HCT116 (cell line): Measurements from ENCODE around the gene ASIC3. TPM values are rescaled to one million over a fixed set of nuclear protein-coding genes. Genes with fewer than 3 reads are reported as not detected.
A peak's percentile ranks its signal among the peaks of the same experiment; 100 is the strongest.

Experiments used
- ATAC-seq: fragments of 200-7000 bp; cut with Tn5 transposase; 2 replicates; pipeline ENCODE4 v1.9.1; 2020; ENCODE audit warnings: mild to moderate bottlenecking, moderate library complexity
- BruUV-seq: library from RNA; stranded (reverse); fragments of 400-500 nt; replicated peaks from 2 replicates; lab custom pipeline; 2021; lab: Mats Ljungman, UMichigan
- CTCF ChIA-PET: fragments of 300-600 bp; sonication (Branson Sonifier 250); formaldehyde crosslinking; loops from one replicate; lab custom pipeline; 2021; ENCODE audit warnings: antibody characterized with exemption; lab: Charles Lee
- POLR2A ChIA-PET: fragments of 300-600, 350-600 bp; sonication (Branson Sonifier 250); formaldehyde crosslinking; loops from one replicate; lab custom pipeline; 2021; ENCODE audit warnings: antibody characterized with exemption; lab: Charles Lee
- RAD21 ChIA-PET, 2 experiments: fragments of 300-600 bp; sonication (Branson Sonifier 250); formaldehyde crosslinking; loops; one replicate each; lab custom pipeline; 2023; ENCODE audit warnings: low total read pairs in 2 of 2; ENCODE audit not compliant: uncharacterized antibody in 2 of 2, unreplicated experiment in 2 of 2, low non-redundant PET in 1 of 2; lab: Charles Lee
- DNase-seq: peaks from one replicate; pipeline ENCODE4 v3.0.0-alpha.2; 2010; ENCODE audit warnings: low read depth, low spot score
- H2AFZ ChIP-seq: fragments of 200-600 bp; shearing (Covaris generic), sonication (generic); 2 replicates; pipeline ENCODE4 v1.6.1; 2017; ENCODE audit warnings: low read depth, mixed run types, mixed read lengths, antibody characterized with exemption, low read length; ENCODE audit not compliant: poor library complexity, severe bottlenecking
- H3K27ac ChIP-seq: 2 replicates; pipeline ENCODE4 v1.5.1; 2012; ENCODE audit warnings: low read depth, low read length
- H3K27me3 ChIP-seq: fragments of 200-600 bp; sonication (generic); 2 replicates; pipeline ENCODE4 v1.6.1; 2016; ENCODE audit warnings: mixed run types, low read length, mixed read lengths; ENCODE audit not compliant: insufficient read depth
- H3K36me3 ChIP-seq, 2 experiments: fragments of 200-500 bp in 1 of 2; fragments of 200-600 bp in 1 of 2; sonication (Bioruptor generic) in 1 of 2; sonication (generic) in 1 of 2; 2 replicates each; pipeline versions ENCODE4 v1.5.1 to v1.6.1; 2014 to 2016; ENCODE audit warnings: low read length in 2 of 2, inconsistent platforms in 1 of 2, mixed read lengths in 1 of 2, mixed run types in 1 of 2; ENCODE audit not compliant: insufficient read depth in 2 of 2, control insufficient read depth in 1 of 2
- H3K4me1 ChIP-seq, 2 experiments: fragments of 200-600 bp in 1 of 2; sonication (generic) in 1 of 2; 2 replicates each; pipeline versions ENCODE4 v1.5.1 to v1.6.1; 2012 to 2017; ENCODE audit warnings: low read length in 2 of 2, inconsistent platforms in 1 of 2, mild to moderate bottlenecking in 1 of 2, mixed read lengths in 1 of 2, mixed run types in 1 of 2, moderate library complexity in 1 of 2; ENCODE audit not compliant: insufficient read depth in 2 of 2, control insufficient read depth in 1 of 2
- H3K4me2 ChIP-seq: fragments of 200-600 bp; sonication (generic); 2 replicates; pipeline ENCODE4 v1.6.1; 2017; ENCODE audit warnings: mixed run types, low read length, mixed read lengths
- H3K4me3 ChIP-seq, 2 experiments: fragments of 200-600 bp in 1 of 2; sonication (generic) in 1 of 2; replicated peaks in 1 of 2; 2 replicates each; pipeline ENCODE4 v1.5.1; 2011 to 2016; ENCODE audit warnings: low read length in 2 of 2, control low read depth in 1 of 2, low read depth in 1 of 2, mild to moderate bottlenecking in 1 of 2, mixed read lengths in 1 of 2, mixed run types in 1 of 2
- H3K79me2 ChIP-seq: fragments of 200-600 bp; sonication (generic); 2 replicates; pipeline ENCODE4 v1.6.1; 2017; ENCODE audit warnings: mild to moderate bottlenecking, mixed run types, low read length, moderate library complexity, mixed read lengths; ENCODE audit not compliant: insufficient read depth
- H3K9ac ChIP-seq: fragments of 200-600 bp; sonication (generic); 2 replicates; pipeline ENCODE4 v1.6.1; 2016; ENCODE audit warnings: low read length, mixed read lengths
- H3K9me2 ChIP-seq: fragments of 200-600 bp; sonication (generic), shearing (Covaris generic); 2 replicates; pipeline ENCODE4 v1.6.1; 2017; ENCODE audit warnings: mixed run types, mild to moderate bottlenecking, moderate library complexity; ENCODE audit not compliant: insufficient read depth
- H3K9me3 ChIP-seq, 2 experiments: fragments of 200-500 bp in 1 of 2; fragments of 200-600 bp in 1 of 2; sonication (Bioruptor generic) in 1 of 2; sonication (generic) in 1 of 2; 2 replicates each; pipeline ENCODE4 v1.6.1; 2014 to 2017; ENCODE audit warnings: low read length in 2 of 2, mixed read lengths in 2 of 2, inconsistent platforms in 1 of 2, low read depth in 1 of 2, mild to moderate bottlenecking in 1 of 2, mixed run types in 1 of 2, moderate library complexity in 1 of 2; ENCODE audit not compliant: control insufficient read depth in 1 of 2, insufficient read depth in 1 of 2
- H4K20me1 ChIP-seq: fragments of 200-600 bp; sonication (generic), shearing (Covaris generic); 2 replicates; pipeline ENCODE4 v1.6.1; 2017; ENCODE audit warnings: mixed run types, mild to moderate bottlenecking, moderate library complexity; ENCODE audit not compliant: insufficient read depth
- JUND ChIP-seq: IDR thresholded peaks from 2 replicates; pipeline ENCODE4 v1.6.1; 2012
- POLR2AphosphoS5 ChIP-seq: IDR thresholded peaks from 2 replicates; pipeline ENCODE4 v1.6.1; 2011; ENCODE audit warnings: mild to moderate bottlenecking, low read depth, low read length, moderate library complexity
- YY1 ChIP-seq: IDR thresholded peaks from 2 replicates; pipeline ENCODE4 v1.6.1; 2011; ENCODE audit warnings: low read length, low read depth, moderate library complexity, mild to moderate bottlenecking; ENCODE audit not compliant: insufficient replicate concordance; ENCODE audit errors: extremely low read depth
- intact Hi-C: fragments of 100-400 bp; cut with micrococcal nuclease; formaldehyde crosslinking; loops from 2 replicates; pipeline ENCODE4 v1.10.0; 2022
- total RNA-seq: library from RNA; stranded (reverse); gene quantifications from one replicate; pipeline ENCODE4 v1.2.1, GENCODE V29; 2021; ENCODE audit not compliant: unreplicated experiment
- TF ChIP-seq, protein P1 (sequence below), 3 experiments: fragments of 200-600 bp in 1 of 3; sonication (generic) in 1 of 3; IDR thresholded peaks in 2 of 3; conservative IDR thresholded peaks in 1 of 3; 2 replicates each; pipeline ENCODE4 v1.5.1; 2012 to 2017; ENCODE audit warnings: low read depth in 2 of 3, low read length in 2 of 3, antibody characterized with exemption in 1 of 3, borderline replicate concordance in 1 of 3, control low read depth in 1 of 3, mild to moderate bottlenecking in 1 of 3, mixed read lengths in 1 of 3, mixed run types in 1 of 3, moderate library complexity in 1 of 3; ENCODE audit not compliant: insufficient read depth in 1 of 3

Gene ASIC3
- total RNA-seq, 1 experiment from 2014 or later, result 4.4 TPM

- POLR2A ChIA-PET, result interaction anchor here (0.6 to 1.5 kb wide), 8 partner anchors 16 to 55 kb away, joined by 3 to 13 read pairs (median 4); partner anchors contain the start of genes ABCB8, FASTK and TMUB1
- H3K36me3 ChIP-seq, result peaks cover 7 to 17% of the 10 kb centered on the region in 2 experiments
- H3K4me2 ChIP-seq, result peak overlapping the region; percentile 95
- no peaks in the 10 kb centered on the region for H3K27me3 ChIP-seq
- no peak overlapping the region for H2AFZ ChIP-seq
- peaks cover 56% of the 10 kb centered on the region for H3K79me2 ChIP-seq
- ATAC-seq (peak; percentile 34), DNase-seq (no peak)
- peak overlapping the region; percentile 81 to 90 for H3K4me3 ChIP-seq
- intact Hi-C loops, result no loop called here
- H3K9me2 ChIP-seq, result no peaks in the 10 kb centered on the region
- BruUV-seq, result TSS peak; percentile 9
- CTCF ChIA-PET, result interaction anchor here (0.6 to 1.0 kb wide), 5 partner anchors 20 to 162 kb away, joined by 3 to 4 read pairs (median 3); partner anchors contain the start of gene FASTK
- peaks cover 28 to 52% of the 10 kb centered on the region in 2 experiments for H3K4me1 ChIP-seq
- H3K9me3 ChIP-seq, result no peaks in the 10 kb centered on the region
- no peaks in the 10 kb centered on the region for H4K20me1 ChIP-seq
- RAD21 ChIA-PET, result interaction anchor here (0.7 to 1.3 kb wide), 4 partner anchors 16 to 51 kb away, joined by 3 read pairs; no protein-coding TSS in a partner anchor
- peak; percentile 50 for TF ChIP-seq POLR2AphosphoS5
- TF ChIP-seq JUND, result no peak
- TF ChIP-seq YY1, result no peak
- TF ChIP-seq, protein P1, sequence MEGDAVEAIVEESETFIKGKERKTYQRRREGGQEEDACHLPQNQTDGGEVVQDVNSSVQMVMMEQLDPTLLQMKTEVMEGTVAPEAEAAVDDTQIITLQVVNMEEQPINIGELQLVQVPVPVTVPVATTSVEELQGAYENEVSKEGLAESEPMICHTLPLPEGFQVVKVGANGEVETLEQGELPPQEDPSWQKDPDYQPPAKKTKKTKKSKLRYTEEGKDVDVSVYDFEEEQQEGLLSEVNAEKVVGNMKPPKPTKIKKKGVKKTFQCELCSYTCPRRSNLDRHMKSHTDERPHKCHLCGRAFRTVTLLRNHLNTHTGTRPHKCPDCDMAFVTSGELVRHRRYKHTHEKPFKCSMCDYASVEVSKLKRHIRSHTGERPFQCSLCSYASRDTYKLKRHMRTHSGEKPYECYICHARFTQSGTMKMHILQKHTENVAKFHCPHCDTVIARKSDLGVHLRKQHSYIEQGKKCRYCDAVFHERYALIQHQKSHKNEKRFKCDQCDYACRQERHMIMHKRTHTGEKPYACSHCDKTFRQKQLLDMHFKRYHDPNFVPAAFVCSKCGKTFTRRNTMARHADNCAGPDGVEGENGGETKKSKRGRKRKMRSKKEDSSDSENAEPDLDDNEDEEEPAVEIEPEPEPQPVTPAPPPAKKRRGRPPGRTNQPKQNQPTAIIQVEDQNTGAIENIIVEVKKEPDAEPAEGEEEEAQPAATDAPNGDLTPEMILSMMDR (IDR thresholded peaks at IDR 0.05 in 2 of 3, conservative IDR thresholded peaks at IDR 0.05 in 1 of 3; ENCODE audit: borderline replicate concordance in 1 of 3, insufficient read depth in 1 of 3, low read depth in 2 of 3, low read length in 2 of 3), result peak in 2 of 3 experiments; percentile 22 to 31; a peak in 4 of 6 replicates
- TF ChIP-seq, all 23 proteins: peak for 2
- peak overlapping the region; percentile 87 for H3K27ac ChIP-seq
- peak overlapping the region; percentile 91 for H3K9ac ChIP-seq
These were observed 12.3 kb downstream of the ASIC3 start for GRCh38 chr7:151060416-151061212.
